NCI-H1436 treated with DMSO at 0.1 percent for 48 hours (cell line): ENCODE measurements around the gene ABL1.
"Not testable (repeated sequence)": the region's sequence is repeated elsewhere in the genome, so short reads cannot be mapped to it uniquely, and the experiment has no call there.

ENCODE experiments used
- DNase-seq: peaks from one replicate; lab custom pipeline; 2025; lab: John Stamatoyannopoulos, UW

Gene ABL1

GRCh38 chr9:130903194-130904069, 68.4 kb downstream of the ABL1 start:
- no peak for DNase-seq

- no peak for DNase-seq
Measured at GRCh38 chr9:130904070-130905044, 69.3 kb downstream of the ABL1 start.

GRCh38 chr9:130905125-130905901, 70.3 kb downstream of the ABL1 start:
- no peak for DNase-seq

GRCh38 chr9:130905902-130906734, 71.1 kb downstream of the ABL1 start:
- DNase-seq, result no peak

GRCh38 chr9:130906735-130907416, 71.8 kb downstream of the ABL1 start:
- no peak for DNase-seq

- no peak for DNase-seq
Measured at GRCh38 chr9:130908146-130908877, 73.3 kb downstream of the ABL1 start.

GRCh38 chr9:130908878-130909355, 73.9 kb downstream of the ABL1 start:
- DNase-seq, result no peak

GRCh38 chr9:130910041-130910440, 75.0 kb downstream of the ABL1 start:
- DNase-seq, result not testable (repeated sequence)

- not testable (repeated sequence) for DNase-seq
Measured at GRCh38 chr9:130910670-130911069, 75.6 kb downstream of the ABL1 start.

- no peak for DNase-seq
Measured at GRCh38 chr9:130911254-130912049, 76.4 kb downstream of the ABL1 start.

- no peak for DNase-seq
Measured at GRCh38 chr9:130912932-130913598, 78.0 kb downstream of the ABL1 start.

- DNase-seq, result no peak
Measured at GRCh38 chr9:130913599-130914416, 78.8 kb downstream of the ABL1 start.

- no peak for DNase-seq
Measured at GRCh38 chr9:130914417-130915095, 79.5 kb downstream of the ABL1 start.

- no peak for DNase-seq
Measured at GRCh38 chr9:130915096-130915447, 80.0 kb downstream of the ABL1 start.

- DNase-seq, result no peak
Measured at GRCh38 chr9:130917168-130917960, 82.3 kb downstream of the ABL1 start.
